ENCODE measurements around the gene OSTC.

- TF ChIP-seq CTCF (IDR thresholded peaks at IDR 0.05) (no peak), POLR2A (IDR thresholded peaks at IDR 0.05) (no peak)
These were observed 43.4 kb downstream of the OSTC start for GRCh38 chr4:108693819-108694218.
